HEK293 (cell line): Measurements from ENCODE around the gene LSMEM2.

Source experiments
- AEBP2 ChIP-seq: fragments of 450-650 bp; formaldehyde crosslinking; IDR thresholded peaks from 2 replicates; pipeline ENCODE4 v1.5.1; 2016; ENCODE audit warnings: missing biosample characterization, missing genetic modification characterization, borderline replicate concordance
- ELK4 ChIP-seq: IDR thresholded peaks from 2 replicates; pipeline ENCODE4 v1.6.1; 2011; ENCODE audit warnings: mild to moderate bottlenecking, low read depth, low read length, borderline replicate concordance
- FEZF1 ChIP-seq: fragments of 450-650 bp; formaldehyde crosslinking; IDR thresholded peaks from 2 replicates; pipeline ENCODE4 v1.5.1; 2016; ENCODE audit warnings: missing biosample characterization, missing genetic modification characterization
- HOXA7 ChIP-seq: sonication (generic); formaldehyde crosslinking; IDR thresholded peaks from 2 replicates; pipeline ENCODE4 v1.8.1; 2022; ENCODE audit warnings: missing genetic modification reagents, borderline replicate concordance
- KLF10 ChIP-seq: fragments of 450-650 bp; IDR thresholded peaks from 2 replicates; pipeline ENCODE4 v1.5.1; 2018; ENCODE audit warnings: missing biosample characterization, mild to moderate bottlenecking, missing genetic modification characterization
- MEIS1 ChIP-seq: sonication (generic); formaldehyde crosslinking; IDR thresholded peaks from 2 replicates; pipeline ENCODE4 v1.8.1; 2022; ENCODE audit warnings: missing genetic modification reagents, mild to moderate bottlenecking, borderline replicate concordance
- TSHZ1 ChIP-seq: fragments of 450-650 bp; formaldehyde crosslinking; IDR thresholded peaks from 2 replicates; pipeline ENCODE4 v1.5.1; 2016; ENCODE audit warnings: missing biosample characterization, missing genetic modification characterization, borderline replicate concordance
- ZNF16 ChIP-seq: fragments of 450-650 bp; formaldehyde crosslinking; IDR thresholded peaks from 2 replicates; pipeline ENCODE4 v1.5.1; 2016; ENCODE audit warnings: low read depth, missing biosample characterization, missing genetic modification characterization
- ZNF239 ChIP-seq: fragments of 450-650 bp; formaldehyde crosslinking; IDR thresholded peaks from 2 replicates; pipeline ENCODE4 v1.5.1; 2016; ENCODE audit warnings: missing biosample characterization, missing genetic modification characterization
- ZNF26 ChIP-seq: fragments of 450-650 bp; formaldehyde crosslinking; IDR thresholded peaks from 2 replicates; pipeline ENCODE4 v1.5.1; 2016; ENCODE audit warnings: missing biosample characterization, missing genetic modification characterization
- ZNF266 ChIP-seq: fragments of 450-650 bp; formaldehyde crosslinking; IDR thresholded peaks from 2 replicates; pipeline ENCODE4 v1.5.1; 2016; ENCODE audit warnings: missing biosample characterization, missing genetic modification characterization, low read depth
- ZNF354C ChIP-seq: fragments of 450-650 bp; formaldehyde crosslinking; IDR thresholded peaks from 2 replicates; pipeline ENCODE4 v1.5.1; 2016; ENCODE audit warnings: missing biosample characterization, missing genetic modification characterization, low read depth, borderline replicate concordance
- ZNF501 ChIP-seq: fragments of 450-650 bp; formaldehyde crosslinking; IDR thresholded peaks from 2 replicates; pipeline ENCODE4 v1.5.1; 2016; ENCODE audit warnings: missing biosample characterization, missing genetic modification characterization
- ZNF514 ChIP-seq: fragments of 450-650 bp; formaldehyde crosslinking; IDR thresholded peaks from 2 replicates; pipeline ENCODE4 v1.5.1; 2016; ENCODE audit warnings: missing biosample characterization, missing genetic modification characterization
- ZNF530 ChIP-seq: fragments of 450-650 bp; formaldehyde crosslinking; IDR thresholded peaks from 2 replicates; pipeline ENCODE4 v1.5.1; 2016; ENCODE audit warnings: low read depth, missing biosample characterization, missing genetic modification characterization
- ZNF664 ChIP-seq: fragments of 450-650 bp; formaldehyde crosslinking; IDR thresholded peaks from 2 replicates; pipeline ENCODE4 v1.5.1; 2016; ENCODE audit warnings: missing biosample characterization, missing genetic modification characterization
- ZNF701 ChIP-seq: fragments of 450-650 bp; formaldehyde crosslinking; IDR thresholded peaks from 2 replicates; pipeline ENCODE4 v1.5.1; 2016; ENCODE audit warnings: missing biosample characterization, missing genetic modification characterization
- ZNF830 ChIP-seq: fragments of 450-650 bp; IDR thresholded peaks from 2 replicates; pipeline ENCODE4 v1.5.0; 2018; ENCODE audit warnings: missing biosample characterization, missing genetic modification characterization, low read depth, mild to moderate bottlenecking, moderate library complexity
- TF ChIP-seq, protein P1 (sequence below): fragments of 450-650 bp; formaldehyde crosslinking; IDR thresholded peaks from 2 replicates; pipeline ENCODE4 v1.5.1; 2016; ENCODE audit warnings: missing biosample characterization, missing genetic modification characterization
- TF ChIP-seq, protein P2 (sequence below): fragments of 450-650 bp; formaldehyde crosslinking; IDR thresholded peaks from 2 replicates; pipeline ENCODE4 v1.5.1; 2017; ENCODE audit warnings: missing biosample characterization, missing genetic modification characterization
- TF ChIP-seq, protein P3 (sequence below): fragments of 450-650 bp; formaldehyde crosslinking; IDR thresholded peaks from 2 replicates; pipeline ENCODE4 v1.5.1; 2016; ENCODE audit warnings: missing biosample characterization, missing genetic modification characterization
- TF ChIP-seq, protein P4 (sequence below): fragments of 450-650 bp; formaldehyde crosslinking; IDR thresholded peaks from 2 replicates; pipeline ENCODE4 v1.5.1; 2016; ENCODE audit warnings: missing biosample characterization, missing genetic modification characterization

LSMEM2 gene

DNA sequence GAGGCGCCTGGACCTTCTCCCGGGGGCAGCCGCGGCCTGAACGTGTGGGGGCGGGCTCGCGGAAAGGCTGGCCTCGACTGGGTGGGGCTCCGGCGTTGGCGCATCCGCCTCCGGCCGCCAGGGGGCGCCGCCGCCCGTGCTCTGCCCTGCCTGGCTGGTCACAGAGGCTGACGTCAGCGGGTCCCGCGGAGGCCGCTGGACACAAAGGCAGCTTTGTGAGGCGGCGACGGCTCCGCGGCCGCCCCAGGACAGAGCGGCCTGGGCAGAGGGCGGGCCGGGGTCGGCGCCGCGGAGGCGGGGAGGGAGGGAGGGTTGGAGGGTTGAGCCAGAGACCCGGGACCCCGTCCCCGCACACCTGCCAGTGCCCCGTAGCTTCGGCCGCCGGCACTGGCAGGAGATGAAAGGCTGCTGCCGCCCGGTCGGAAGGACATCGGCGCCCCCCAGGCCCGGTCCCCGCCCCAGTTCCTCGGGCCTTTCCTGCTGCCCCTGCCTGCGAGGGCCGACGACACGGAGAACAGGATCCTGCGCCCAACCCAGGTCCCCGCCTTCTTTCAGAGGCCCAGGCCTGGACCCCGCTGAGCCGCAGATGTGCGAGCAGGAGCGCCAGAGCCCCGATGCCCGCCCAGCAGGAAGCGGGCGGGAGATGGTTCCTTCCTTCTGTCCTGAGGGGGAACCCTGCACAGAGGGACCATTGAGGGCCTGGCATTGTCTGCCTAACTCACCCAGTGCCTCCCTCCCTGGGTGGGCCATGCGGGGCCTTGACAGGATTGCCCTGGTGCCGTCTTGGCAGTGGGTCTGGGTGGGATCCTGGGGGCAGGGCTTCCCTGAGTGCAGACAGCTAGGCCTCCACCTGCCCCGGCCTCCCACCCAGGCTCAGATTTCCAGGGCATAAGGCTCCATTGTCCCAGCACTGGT, 18.6 kb upstream of the LSMEM2 start (continued):
- TF ChIP-seq ZNF701 (no peak), ZNF16 (tag by site-specific recombination) (no peak), ZNF530 (no peak), ZNF26 (no peak), AEBP2 (tag by site-specific recombination) (no peak), MEIS1 (no peak), KLF10 (0 out of 2 replicates have a peak, but pooled peaks have one; percentile 20), ZNF501 (no peak), ZNF514 (tag by site-specific recombination) (no peak), ZNF664 (tag by site-specific recombination) (no peak), HOXA7 (no peak), ZNF354C (tag by site-specific recombination) (no peak), FEZF1 (tag by site-specific recombination) (no peak), ELK4 (no peak), ZNF239 (tag by site-specific recombination) (no peak), TSHZ1 (0 out of 2 replicates have a peak, but pooled peaks have one; percentile 36), ZNF266 (tag by site-specific recombination) (no peak), ZNF830 (tag by site-specific recombination) (no peak)
- TF ChIP-seq, protein P1, sequence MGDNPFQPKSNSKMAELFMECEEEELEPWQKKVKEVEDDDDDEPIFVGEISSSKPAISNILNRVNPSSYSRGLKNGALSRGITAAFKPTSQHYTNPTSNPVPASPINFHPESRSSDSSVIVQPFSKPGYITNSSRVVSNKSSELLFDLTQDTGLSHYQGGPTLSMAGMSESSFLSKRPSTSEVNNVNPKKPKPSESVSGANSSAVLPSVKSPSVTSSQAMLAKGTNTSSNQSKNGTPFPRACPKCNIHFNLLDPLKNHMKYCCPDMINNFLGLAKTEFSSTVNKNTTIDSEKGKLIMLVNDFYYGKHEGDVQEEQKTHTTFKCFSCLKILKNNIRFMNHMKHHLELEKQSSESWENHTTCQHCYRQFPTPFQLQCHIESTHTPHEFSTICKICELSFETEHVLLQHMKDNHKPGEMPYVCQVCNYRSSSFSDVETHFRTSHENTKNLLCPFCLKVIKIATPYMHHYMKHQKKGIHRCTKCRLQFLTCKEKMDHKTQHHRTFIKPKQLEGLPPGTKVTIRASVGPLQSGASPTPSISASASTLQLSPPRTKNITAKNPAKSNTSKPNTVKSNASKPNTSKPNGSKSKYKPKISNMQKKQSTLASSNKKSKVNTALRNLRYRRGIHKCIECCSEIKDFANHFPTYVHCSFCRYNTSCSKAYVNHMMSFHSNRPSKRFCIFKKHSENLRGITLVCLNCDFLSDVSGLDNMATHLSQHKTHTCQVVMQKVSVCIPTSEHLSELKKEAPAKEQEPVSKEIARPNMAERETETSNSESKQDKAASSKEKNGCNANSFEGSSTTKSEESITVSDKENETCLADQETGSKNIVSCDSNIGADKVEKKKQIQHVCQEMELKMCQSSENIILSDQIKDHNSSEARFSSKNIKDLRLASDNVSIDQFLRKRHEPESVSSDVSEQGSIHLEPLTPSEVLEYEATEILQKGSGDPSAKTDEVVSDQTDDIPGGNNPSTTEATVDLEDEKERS (tag by site-specific recombination) = no peak
- TF ChIP-seq, protein P2, sequence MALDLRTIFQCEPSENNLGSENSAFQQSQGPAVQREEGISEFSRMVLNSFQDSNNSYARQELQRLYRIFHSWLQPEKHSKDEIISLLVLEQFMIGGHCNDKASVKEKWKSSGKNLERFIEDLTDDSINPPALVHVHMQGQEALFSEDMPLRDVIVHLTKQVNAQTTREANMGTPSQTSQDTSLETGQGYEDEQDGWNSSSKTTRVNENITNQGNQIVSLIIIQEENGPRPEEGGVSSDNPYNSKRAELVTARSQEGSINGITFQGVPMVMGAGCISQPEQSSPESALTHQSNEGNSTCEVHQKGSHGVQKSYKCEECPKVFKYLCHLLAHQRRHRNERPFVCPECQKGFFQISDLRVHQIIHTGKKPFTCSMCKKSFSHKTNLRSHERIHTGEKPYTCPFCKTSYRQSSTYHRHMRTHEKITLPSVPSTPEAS (tag by site-specific recombination) = no peak
- TF ChIP-seq, protein P3, sequence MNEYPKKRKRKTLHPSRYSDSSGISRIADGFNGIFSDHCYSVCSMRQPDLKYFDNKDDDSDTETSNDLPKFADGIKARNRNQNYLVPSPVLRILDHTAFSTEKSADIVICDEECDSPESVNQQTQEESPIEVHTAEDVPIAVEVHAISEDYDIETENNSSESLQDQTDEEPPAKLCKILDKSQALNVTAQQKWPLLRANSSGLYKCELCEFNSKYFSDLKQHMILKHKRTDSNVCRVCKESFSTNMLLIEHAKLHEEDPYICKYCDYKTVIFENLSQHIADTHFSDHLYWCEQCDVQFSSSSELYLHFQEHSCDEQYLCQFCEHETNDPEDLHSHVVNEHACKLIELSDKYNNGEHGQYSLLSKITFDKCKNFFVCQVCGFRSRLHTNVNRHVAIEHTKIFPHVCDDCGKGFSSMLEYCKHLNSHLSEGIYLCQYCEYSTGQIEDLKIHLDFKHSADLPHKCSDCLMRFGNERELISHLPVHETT = no peak
- TF ChIP-seq, protein P4, sequence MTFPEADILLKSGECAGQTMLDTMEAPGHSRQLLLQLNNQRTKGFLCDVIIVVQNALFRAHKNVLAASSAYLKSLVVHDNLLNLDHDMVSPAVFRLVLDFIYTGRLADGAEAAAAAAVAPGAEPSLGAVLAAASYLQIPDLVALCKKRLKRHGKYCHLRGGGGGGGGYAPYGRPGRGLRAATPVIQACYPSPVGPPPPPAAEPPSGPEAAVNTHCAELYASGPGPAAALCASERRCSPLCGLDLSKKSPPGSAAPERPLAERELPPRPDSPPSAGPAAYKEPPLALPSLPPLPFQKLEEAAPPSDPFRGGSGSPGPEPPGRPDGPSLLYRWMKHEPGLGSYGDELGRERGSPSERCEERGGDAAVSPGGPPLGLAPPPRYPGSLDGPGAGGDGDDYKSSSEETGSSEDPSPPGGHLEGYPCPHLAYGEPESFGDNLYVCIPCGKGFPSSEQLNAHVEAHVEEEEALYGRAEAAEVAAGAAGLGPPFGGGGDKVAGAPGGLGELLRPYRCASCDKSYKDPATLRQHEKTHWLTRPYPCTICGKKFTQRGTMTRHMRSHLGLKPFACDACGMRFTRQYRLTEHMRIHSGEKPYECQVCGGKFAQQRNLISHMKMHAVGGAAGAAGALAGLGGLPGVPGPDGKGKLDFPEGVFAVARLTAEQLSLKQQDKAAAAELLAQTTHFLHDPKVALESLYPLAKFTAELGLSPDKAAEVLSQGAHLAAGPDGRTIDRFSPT = peak; percentile 81
